MM.1S (cell line): ENCODE measurements around the gene CDK6.

Source experiments
- EZH2 ChIP-seq: fragments of 300-600 bp; sonication (generic); optimal IDR thresholded peaks from 2 replicates; pipeline ENCODE3; 2017; ENCODE audit warnings: low read depth, mild to moderate bottlenecking, antibody characterized with exemption, low read length, mixed read lengths
- TF ChIP-seq, protein P1 (sequence below): fragments of 300-600 bp; sonication (generic); IDR thresholded peaks from 2 replicates; pipeline ENCODE4 v1.5.1; 2016; ENCODE audit warnings: antibody characterized with exemption, low read length, mixed read lengths

DNA sequence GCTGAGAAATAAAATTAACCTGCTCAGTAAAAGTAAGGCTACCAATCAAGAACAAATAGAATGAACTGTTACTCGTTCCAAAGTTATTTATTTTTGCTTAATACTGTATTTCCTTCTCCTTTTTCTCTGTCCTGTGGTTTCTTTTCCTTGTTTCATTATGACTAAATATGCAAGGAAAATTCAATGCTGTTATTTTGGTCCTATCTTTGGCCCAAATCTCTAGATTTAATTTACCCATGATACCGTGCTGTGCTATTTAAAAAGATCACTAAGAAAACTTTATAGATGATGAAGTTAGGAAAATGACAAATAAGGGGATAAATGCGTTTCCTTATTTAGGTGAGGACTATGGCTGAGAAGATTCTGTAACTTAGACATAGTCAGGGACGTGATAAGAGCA is 200.8 kb downstream of the CDK6 start:
- TF ChIP-seq, protein P1, sequence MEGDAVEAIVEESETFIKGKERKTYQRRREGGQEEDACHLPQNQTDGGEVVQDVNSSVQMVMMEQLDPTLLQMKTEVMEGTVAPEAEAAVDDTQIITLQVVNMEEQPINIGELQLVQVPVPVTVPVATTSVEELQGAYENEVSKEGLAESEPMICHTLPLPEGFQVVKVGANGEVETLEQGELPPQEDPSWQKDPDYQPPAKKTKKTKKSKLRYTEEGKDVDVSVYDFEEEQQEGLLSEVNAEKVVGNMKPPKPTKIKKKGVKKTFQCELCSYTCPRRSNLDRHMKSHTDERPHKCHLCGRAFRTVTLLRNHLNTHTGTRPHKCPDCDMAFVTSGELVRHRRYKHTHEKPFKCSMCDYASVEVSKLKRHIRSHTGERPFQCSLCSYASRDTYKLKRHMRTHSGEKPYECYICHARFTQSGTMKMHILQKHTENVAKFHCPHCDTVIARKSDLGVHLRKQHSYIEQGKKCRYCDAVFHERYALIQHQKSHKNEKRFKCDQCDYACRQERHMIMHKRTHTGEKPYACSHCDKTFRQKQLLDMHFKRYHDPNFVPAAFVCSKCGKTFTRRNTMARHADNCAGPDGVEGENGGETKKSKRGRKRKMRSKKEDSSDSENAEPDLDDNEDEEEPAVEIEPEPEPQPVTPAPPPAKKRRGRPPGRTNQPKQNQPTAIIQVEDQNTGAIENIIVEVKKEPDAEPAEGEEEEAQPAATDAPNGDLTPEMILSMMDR = no peak
- no peak for TF ChIP-seq EZH2
